HepG2 (cell line): ENCODE data around the gene TNFAIP2. TPM values are rescaled to one million over a fixed set of nuclear protein-coding genes. Genes with fewer than 3 reads are reported as not detected.

Experiments used
- ATAC-seq: fragments of 200-7000 bp; cut with Tn5 transposase; 3 replicates; pipeline ENCODE4 v1.9.1; 2020; ENCODE audit warnings: mild to moderate bottlenecking, moderate library complexity
- BruUV-seq: library from RNA; stranded (reverse); fragments of 400-500 nt; replicated peaks from 2 replicates; lab custom pipeline; 2021; lab: Mats Ljungman, UMichigan
- CTCF ChIA-PET: fragments of 300-600 bp; formaldehyde crosslinking; extraction: SDS; loops from one replicate; lab custom pipeline; 2021; ENCODE audit warnings: low total read pairs, inconsistent platforms, low intra/inter-chr PET ratio; lab: Yijun Ruan, JAX
- POLR2A ChIA-PET: fragments of 350-600 bp; sonication (Branson Sonifier 250); formaldehyde crosslinking; loops from one replicate; lab custom pipeline; 2020; ENCODE audit warnings: antibody characterized with exemption, inconsistent platforms; lab: Yijun Ruan, JAX
- DNase-seq: peaks from one replicate; pipeline ENCODE4 v3.0.0-alpha.2; 2015; ENCODE audit warnings: low spot score
- FAIRE-seq: peaks from 3 replicates; lab custom pipeline; 2011; peaks lifted over from hg19 to GRCh38; lab: Jason Lieb, UNC
- H2AFZ ChIP-seq: one replicate; pipeline ENCODE4 v1.6.1; 2011; ENCODE audit warnings: low read length, inconsistent platforms
- H3K27ac ChIP-seq: fragments of 300-600 bp; 3 replicates; pipeline ENCODE4 v1.8.0; 2011; ENCODE audit warnings: mixed run types, mild to moderate bottlenecking, mixed read lengths, low read length, inconsistent platforms; ENCODE audit not compliant: insufficient read depth; ENCODE audit errors: extremely low read length
- H3K27me3 ChIP-seq, 2 experiments: fragments of 200-600 bp in 1 of 2; 2 replicates in 1 of 2; 3 replicates in 1 of 2; pipeline versions ENCODE4 v1.6.0 to v1.8.0; 2011; ENCODE audit warnings: low read length in 2 of 2, mild to moderate bottlenecking in 2 of 2, moderate library complexity in 2 of 2, inconsistent platforms in 1 of 2; ENCODE audit not compliant: insufficient read depth in 2 of 2, control insufficient read depth in 1 of 2
- H3K36me3 ChIP-seq, 2 experiments: fragments of 200-600 bp in 1 of 2; replicated peaks in 1 of 2; 2 replicates in 1 of 2; 3 replicates in 1 of 2; pipeline versions ENCODE4 v1.5.1 to v1.8.0; 2011; ENCODE audit warnings: low read length in 2 of 2, inconsistent platforms in 1 of 2; ENCODE audit not compliant: insufficient read depth in 2 of 2, control insufficient read depth in 1 of 2
- H3K4me1 ChIP-seq: 2 replicates; pipeline ENCODE4 v1.5.1; 2012; ENCODE audit warnings: low read length, inconsistent platforms; ENCODE audit not compliant: insufficient read depth
- H3K4me2 ChIP-seq: 2 replicates; pipeline ENCODE4 v1.6.0; 2011; ENCODE audit warnings: low read depth, low read length, inconsistent platforms
- H3K4me3 ChIP-seq, 3 experiments: fragments of 200-600 bp in 1 of 3; sonication (generic), shearing (Covaris generic) in 1 of 3; replicated peaks in 1 of 3; 2 replicates each; pipeline ENCODE4 v1.5.1; 2011 to 2016; ENCODE audit warnings: low read length in 3 of 3, inconsistent platforms in 2 of 3, low read depth in 2 of 3, mild to moderate bottlenecking in 2 of 3, control low read depth in 1 of 3, mixed read lengths in 1 of 3; ENCODE audit not compliant: insufficient read depth in 1 of 3
- H3K79me2 ChIP-seq: one replicate; pipeline ENCODE4 v1.6.1; 2011; ENCODE audit warnings: low read length, inconsistent platforms; ENCODE audit not compliant: insufficient read depth
- H3K9ac ChIP-seq: 2 replicates; pipeline ENCODE4 v1.6.0; 2011; ENCODE audit warnings: mild to moderate bottlenecking, low read depth, low read length, inconsistent platforms; ENCODE audit not compliant: insufficient read depth
- H3K9me3 ChIP-seq: 2 replicates; pipeline ENCODE4 v1.5.1; 2012; ENCODE audit warnings: mild to moderate bottlenecking, low read length
- H4K20me1 ChIP-seq: 2 replicates; pipeline ENCODE4 v1.6.0; 2011; ENCODE audit warnings: inconsistent platforms, mild to moderate bottlenecking, low read length, moderate library complexity; ENCODE audit not compliant: insufficient read depth
- BCL6 ChIP-seq: IDR thresholded peaks from 2 replicates; pipeline ENCODE4 v1.6.1; 2016; ENCODE audit warnings: missing genetic modification reagents, missing compliant biosample characterization
- BCLAF1 ChIP-seq: fragments of 450-650 bp; IDR thresholded peaks from 2 replicates; pipeline ENCODE4 v1.6.1; 2017; ENCODE audit warnings: mild to moderate bottlenecking
- HNRNPL ChIP-seq: fragments of 200-400 bp; formaldehyde crosslinking; IDR thresholded peaks from 2 replicates; pipeline ENCODE4 v1.6.1; 2017; ENCODE audit warnings: mild to moderate bottlenecking, low read depth, low read length
- JUND ChIP-seq: sonication (generic); formaldehyde crosslinking; IDR thresholded peaks from 2 replicates; pipeline ENCODE4 v1.8.0; 2022; ENCODE audit warnings: mild to moderate bottlenecking, missing genetic modification reagents
- KLF6 ChIP-seq: IDR thresholded peaks from 2 replicates; pipeline ENCODE4 v1.8.0; 2016; ENCODE audit warnings: missing biosample characterization, missing genetic modification reagents
- NCOA1 ChIP-seq: sonication (generic); formaldehyde crosslinking; IDR thresholded peaks from 2 replicates; pipeline ENCODE4 v1.9.0; 2021; ENCODE audit warnings: missing genetic modification reagents
- NFE2L2 ChIP-seq: fragments of 150-350 bp; IDR thresholded peaks from 2 replicates; pipeline ENCODE4 v1.6.1; 2014; ENCODE audit warnings: low read length
- PCBP2 ChIP-seq: fragments of 200-400 bp; formaldehyde crosslinking; optimal IDR thresholded peaks from 2 replicates; pipeline ENCODE3; 2018; ENCODE audit warnings: low read length, low read depth; ENCODE audit not compliant: poor library complexity, severe bottlenecking
- ZNF468 ChIP-seq: sonication (generic); formaldehyde crosslinking; IDR thresholded peaks from 2 replicates; pipeline ENCODE4 v1.8.0; 2022; ENCODE audit warnings: mild to moderate bottlenecking, moderate library complexity, missing genetic modification reagents
- ZNF768 ChIP-seq: sonication (generic); formaldehyde crosslinking; IDR thresholded peaks from 2 replicates; pipeline ENCODE4 v1.4.0; 2020; ENCODE audit warnings: missing genetic modification reagents
- WGBS: methylation state at CpG from one replicate; pipeline ENCODE4 v1.1.6; 2017; ENCODE audit warnings: low lambda C conversion rate; 5-methylcytosine and 5-hydroxymethylcytosine counted together
- in situ Hi-C: cut with HindIII; loops from 2 replicates; pipeline ENCODE4 v1.10.0; 2017; ENCODE audit warnings: low pct_unique_long_range_greater_than_20kb; ENCODE audit not compliant: extremely low pct_ligation_motif_present
- intact Hi-C: fragments of 100-400 bp; cut with micrococcal nuclease; formaldehyde crosslinking; loops from one replicate; pipeline ENCODE4 v1.10.0; 2022; ENCODE audit not compliant: unreplicated experiment
- polyA plus RNA-seq, 8 experiments: library from polyadenylated mRNA; depleted of rRNA in 3 of 8; stranded (reverse) in 7 of 8; unstranded in 1 of 8; fragments of >200 nt; fragmentation: Illumina TruSeq in 4 of 8; extraction: Trizol in 4 of 8; gene quantifications; 2 replicates each; pipeline versions ENCODE4 v1.2.1 to v1.2.3, GENCODE V29; 2011 to 2016; ENCODE audit warnings: low read depth in 4 of 8, missing spikeins in 1 of 8, mixed read lengths in 1 of 8; ENCODE audit not compliant: insufficient read depth in 1 of 8
- total RNA-seq, 5 experiments: library from RNA; depleted of rRNA; stranded (reverse); fragments of >200 nt; fragmentation: Illumina TruSeq; extraction: Trizol; gene quantifications; 2 replicates each; pipeline ENCODE4 v1.2.3, GENCODE V29; 2016; ENCODE audit warnings: low read depth in 1 of 5

Gene TNFAIP2
- total and polyA plus RNA-seq, 2 of the 13 experiments (the other 11 are each of a cell fraction or from before 2014, with no cell fraction given), result 0.46 to 1.5 TPM

GRCh38 chr14:103124501-103125001, 1.3 kb downstream of the TNFAIP2 start (continued):
- no peak for TF ChIP-seq BCLAF1
- TF ChIP-seq NFE2L2, result no peak
- TF ChIP-seq NCOA1, result no peak
- no peak for TF ChIP-seq ZNF468 (CRISPR knock-in tag)
- no peak for TF ChIP-seq HNRNPL
- no peak for TF ChIP-seq PCBP2

DNA sequence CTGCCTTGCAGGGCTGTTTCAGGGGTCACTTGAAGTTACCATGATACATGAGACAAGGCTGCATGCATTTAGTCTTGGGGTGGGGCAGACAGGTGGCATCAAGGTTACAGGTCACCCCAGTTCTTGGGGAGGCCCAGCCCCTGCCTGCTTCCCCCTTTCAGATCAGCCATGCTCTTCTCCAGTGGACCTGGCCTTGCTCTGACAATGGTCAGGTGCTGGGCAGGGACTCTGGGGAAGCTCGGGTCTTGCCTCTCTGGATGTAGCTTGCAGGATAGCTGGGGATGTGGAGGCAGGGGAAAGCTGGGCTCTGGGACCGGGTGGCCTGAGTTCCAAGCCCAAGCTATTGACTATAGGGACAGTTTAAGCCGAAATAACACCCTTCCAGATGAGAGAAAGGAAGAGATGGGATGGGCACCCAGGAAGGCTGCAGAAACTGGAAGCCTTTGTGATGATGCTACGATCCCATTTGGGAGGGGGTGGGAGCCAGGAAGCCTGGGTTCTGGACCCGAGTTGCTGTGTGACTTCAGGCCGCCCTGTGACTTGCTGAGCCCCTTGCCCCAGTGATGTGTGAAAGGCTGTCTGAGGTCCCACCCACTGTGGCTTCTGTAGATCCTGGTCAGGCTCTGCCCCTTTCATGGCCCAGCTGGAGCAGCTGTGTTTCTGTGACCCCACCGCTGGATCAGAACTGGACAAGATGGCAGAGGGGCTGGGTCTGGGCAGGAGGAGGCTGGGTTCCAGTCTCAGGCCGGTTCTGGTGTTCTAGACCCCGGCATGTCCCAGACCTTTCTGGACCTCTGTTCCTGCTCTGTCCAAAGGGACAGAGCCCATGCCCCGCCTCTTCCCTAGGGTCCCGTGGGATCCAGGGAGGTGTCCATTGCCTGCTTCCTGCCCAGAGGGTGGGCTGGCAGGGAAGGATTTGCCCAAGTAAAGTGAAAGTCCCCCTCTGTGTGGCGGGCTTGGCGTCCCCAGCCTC, 2.1 kb downstream of the TNFAIP2 start:
- POLR2A ChIA-PET, result interaction anchor here (0.6 kb wide), 1 partner anchor 69 kb away, joined by 4 read pairs; no protein-coding TSS in a partner anchor

More for the DNA sequence above, 2.1 kb downstream of the TNFAIP2 start:
- CTCF ChIA-PET, result no interaction called here
- intact Hi-C loops, result no loop called here
- Histone ChIP-seq H3K27ac (no peak overlapping the region), H4K20me1 (no peaks in the 10 kb centered on the region; the same call in 1 of the 2 replicates), H3K9ac (no peak overlapping the region), H3K79me2 (no peaks in the 10 kb centered on the region), H2AFZ (no peak overlapping the region), H3K36me3 (no peaks in the 10 kb centered on the region), H3K9me3 (no peaks in the 10 kb centered on the region), H3K4me1 (peaks cover 39% of the 10 kb centered on the region), H3K27me3 (peaks cover 7 to 61% of the 10 kb centered on the region in 2 experiments; a peak in 4 of 5 replicates), H3K4me3 (no peak overlapping the region), H3K4me2 (no peak overlapping the region)
- no peak for TF ChIP-seq BCL6 (CRISPR knock-in tag)
- no peak for TF ChIP-seq ZNF768
- no peak for TF ChIP-seq KLF6 (CRISPR knock-in tag)
- TF ChIP-seq JUND, result no peak
- no peak for ATAC-seq
- WGBS, result 52% methylated on average over 8 of the region's 13 CpGs
- in situ Hi-C loops, result no loop called here
- no TSS peak for BruUV-seq
- no peak for FAIRE-seq
- no peak for DNase-seq
